Measurements from ENCODE around the gene BMF. TPM values are rescaled to one million over a fixed set of nuclear protein-coding genes. Genes with fewer than 3 reads are reported as not detected.

BMF gene
- total and polyA plus RNA-seq, 3 donors from 2014 or later, result 4.9 to 7.7 (median 6.9) TPM

GRCh38 chr15:40091861-40092255 is 16.8 kb downstream of the BMF start:
- intact Hi-C loops (cut with DNase I; ENCODE audit: low total_unique reads), result no loop called here
- Histone ChIP-seq H3K9me3 (no peaks in the 10 kb centered on the region), H3K4me3 (no peak overlapping the region), H3K27ac (peak overlapping the region in 1 of 2 donors; percentile 46), H3K4me1 (peaks cover 57% of the 10 kb centered on the region), H3K36me3 (ENCODE audit: low read depth, missing control alignments) (no peaks in the 10 kb centered on the region), H3K27me3 (no peaks in the 10 kb centered on the region)
- peak; percentile 65 for DNase-seq
- WGBS, 2 donors, result 23 to 31% methylated on average over 6 of the region's 6 CpGs
- no peak for TF ChIP-seq CTCF (IDR thresholded peaks at IDR 0.05)
- TF ChIP-seq POLR2A (IDR thresholded peaks at IDR 0.05), result no peak

GRCh38 chr15:40090774-40091455 is 17.8 kb downstream of the BMF start:
- DNase-seq, result no peak
- 90 to 92% methylated on average over 8 to 14 of the region's 14 CpGs for WGBS, 2 donors
- Histone ChIP-seq H3K9me3 (no peaks in the 10 kb centered on the region), H3K4me3 (no peak overlapping the region), H3K36me3 (ENCODE audit: low read depth, missing control alignments) (no peaks in the 10 kb centered on the region), H3K4me1 (peaks cover 48% of the 10 kb centered on the region), H3K27ac (no peak overlapping the region), H3K27me3 (no peaks in the 10 kb centered on the region)
- TF ChIP-seq CTCF (IDR thresholded peaks at IDR 0.05), result no peak
- no peak for TF ChIP-seq POLR2A (IDR thresholded peaks at IDR 0.05)
- intact Hi-C loops (cut with DNase I; ENCODE audit: low total_unique reads), result no loop called here

- no peaks in the 10 kb centered on the region for H3K9me3 ChIP-seq
- DNase-seq, result no peak
- H3K27ac ChIP-seq, result no peak overlapping the region
Measured at GRCh38 chr15:40088929-40089755, 19.5 kb downstream of the BMF start.

GRCh38 chr15:40087991-40088928 is 20.4 kb downstream of the BMF start:
- Histone ChIP-seq H3K27ac (no peak overlapping the region), H3K9me3 (no peaks in the 10 kb centered on the region), H3K4me3 (no peak overlapping the region), H3K36me3 (ENCODE audit: low read depth, missing control alignments) (no peaks in the 10 kb centered on the region), H3K27me3 (no peaks in the 10 kb centered on the region), H3K4me1 (peaks cover 39% of the 10 kb centered on the region)
- intact Hi-C loops (cut with DNase I; ENCODE audit: low total_unique reads), result no loop called here
- TF ChIP-seq POLR2A (IDR thresholded peaks at IDR 0.05) (no peak), CTCF (IDR thresholded peaks at IDR 0.05) (no peak)
- WGBS, 2 donors, result 74 to 84% methylated on average over 7 to 9 of the region's 9 CpGs
- DNase-seq, result no peak

More at GRCh38 chr15:40088929-40089755, 19.5 kb downstream of the BMF start:
- Histone ChIP-seq H3K27me3 (no peaks in the 10 kb centered on the region), H3K4me3 (no peak overlapping the region), H3K4me1 (peaks cover 43% of the 10 kb centered on the region), H3K36me3 (ENCODE audit: low read depth, missing control alignments) (no peaks in the 10 kb centered on the region)
- TF ChIP-seq POLR2A (IDR thresholded peaks at IDR 0.05), result no peak
- WGBS, 2 donors, result 59 to 65% methylated on average over 6 to 7 of the region's 7 CpGs
- intact Hi-C loops (cut with DNase I; ENCODE audit: low total_unique reads), result no loop called here

All from testis (tissue), 3 donors.